Measurements from ENCODE around the gene EARS2. TPM values are rescaled to one million over a fixed set of nuclear protein-coding genes. Genes with fewer than 3 reads are reported as not detected.
A peak's percentile ranks its signal among the peaks of the same experiment; 100 is the strongest.

The EARS2 gene
- polyA plus RNA-seq, 1 experiment = 36.0 TPM

DNA sequence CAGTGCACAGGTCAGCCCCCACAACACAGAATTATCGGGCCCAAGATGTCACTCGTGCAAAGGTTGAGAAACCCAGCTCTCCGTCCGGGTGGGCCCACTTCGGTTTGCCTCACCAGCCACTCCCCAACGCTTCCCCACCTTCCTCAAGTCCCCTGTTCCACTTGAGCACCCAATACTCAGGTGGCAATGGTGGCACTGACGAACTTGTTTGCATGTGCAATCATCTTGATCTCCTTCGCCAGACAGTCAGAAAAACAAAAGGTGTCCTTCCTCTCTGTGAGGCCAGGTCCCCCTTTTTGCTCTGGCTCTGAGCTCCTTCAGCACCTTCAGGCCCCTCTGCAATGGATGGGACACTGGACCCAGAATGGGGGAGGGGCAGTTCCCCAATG, 50.5 kb downstream of the EARS2 start:
- no peaks in the 10 kb centered on the region for H3K9me3 ChIP-seq (ENCODE audit: control insufficient read depth, insufficient read depth, low read length)
- no peak overlapping the region for H3K4me3 ChIP-seq (ENCODE audit: low read depth, low read length)
- no peak overlapping the region for H3K27ac ChIP-seq (ENCODE audit: low read depth, low read length)
- TF ChIP-seq, protein P1, sequence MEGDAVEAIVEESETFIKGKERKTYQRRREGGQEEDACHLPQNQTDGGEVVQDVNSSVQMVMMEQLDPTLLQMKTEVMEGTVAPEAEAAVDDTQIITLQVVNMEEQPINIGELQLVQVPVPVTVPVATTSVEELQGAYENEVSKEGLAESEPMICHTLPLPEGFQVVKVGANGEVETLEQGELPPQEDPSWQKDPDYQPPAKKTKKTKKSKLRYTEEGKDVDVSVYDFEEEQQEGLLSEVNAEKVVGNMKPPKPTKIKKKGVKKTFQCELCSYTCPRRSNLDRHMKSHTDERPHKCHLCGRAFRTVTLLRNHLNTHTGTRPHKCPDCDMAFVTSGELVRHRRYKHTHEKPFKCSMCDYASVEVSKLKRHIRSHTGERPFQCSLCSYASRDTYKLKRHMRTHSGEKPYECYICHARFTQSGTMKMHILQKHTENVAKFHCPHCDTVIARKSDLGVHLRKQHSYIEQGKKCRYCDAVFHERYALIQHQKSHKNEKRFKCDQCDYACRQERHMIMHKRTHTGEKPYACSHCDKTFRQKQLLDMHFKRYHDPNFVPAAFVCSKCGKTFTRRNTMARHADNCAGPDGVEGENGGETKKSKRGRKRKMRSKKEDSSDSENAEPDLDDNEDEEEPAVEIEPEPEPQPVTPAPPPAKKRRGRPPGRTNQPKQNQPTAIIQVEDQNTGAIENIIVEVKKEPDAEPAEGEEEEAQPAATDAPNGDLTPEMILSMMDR (IDR thresholded peaks at IDR 0.05; ENCODE audit: low read depth, low read length) = no peak
- no peak for DNase-seq (ENCODE audit: low read depth, low spot score)
- H3K27me3 ChIP-seq (ENCODE audit: control insufficient read depth, insufficient read depth, low read length) = no peaks in the 10 kb centered on the region
- POLR2A ChIA-PET = no interaction called here
- CTCF ChIA-PET = interaction anchor here (1.4 kb wide), 1 partner anchor 71 kb away, joined by 3 read pairs; no protein-coding TSS in a partner anchor

DNA sequence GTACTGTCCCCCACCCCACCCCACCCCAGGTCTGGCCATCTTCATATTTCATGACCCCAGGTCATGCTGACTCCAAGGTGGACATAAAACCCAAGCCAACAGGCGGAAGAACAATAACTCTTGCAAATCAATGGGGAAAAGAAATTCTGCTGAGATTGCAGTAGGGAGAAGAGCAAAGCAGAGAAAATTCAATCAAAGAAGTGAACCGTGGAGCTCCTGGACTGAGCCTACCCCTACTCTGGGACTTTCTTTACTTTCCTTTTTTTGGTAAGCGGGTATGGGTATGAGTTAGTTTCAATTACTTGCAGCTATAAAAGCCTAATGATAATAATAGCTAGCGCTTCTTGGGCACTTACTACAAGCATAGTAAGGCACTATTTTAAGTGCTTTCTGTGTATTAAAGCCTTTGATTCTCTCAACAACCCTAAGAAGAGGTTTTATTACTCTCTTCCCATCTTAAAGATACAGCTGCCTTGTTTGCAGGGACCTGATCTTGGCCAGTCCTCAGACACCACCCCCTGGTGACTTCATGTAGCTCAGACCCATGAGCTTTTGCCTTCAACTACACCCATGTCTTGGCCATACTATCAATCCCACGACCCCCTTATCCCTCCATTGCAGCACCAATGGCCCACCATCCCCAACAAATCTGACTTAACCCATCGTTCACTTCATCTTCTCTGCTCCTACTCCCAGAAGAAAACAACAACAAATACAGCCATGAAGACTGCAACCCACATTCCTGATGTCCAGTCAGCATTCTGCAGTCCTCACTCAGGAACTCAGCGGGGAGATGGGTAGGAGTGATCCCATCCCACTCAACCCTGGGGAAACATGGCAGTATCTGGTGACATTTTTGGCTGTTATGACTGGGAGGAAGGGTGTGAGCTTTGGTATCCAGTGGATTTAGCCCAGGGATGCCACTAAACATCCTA, 51.2 kb downstream of the EARS2 start:
- POLR2A ChIA-PET = interaction anchor here (1.6 kb wide), 1 partner anchor 52 kb away, joined by 5 read pairs; the partner anchor contains the start of genes EARS2 and UBFD1
- TF ChIP-seq, protein P1 (IDR thresholded peaks at IDR 0.05; ENCODE audit: low read depth, low read length) = no peak
- H3K4me3 ChIP-seq (ENCODE audit: low read depth, low read length) = no peak overlapping the region
- H3K27ac ChIP-seq (ENCODE audit: low read depth, low read length) = no peak overlapping the region
- CTCF ChIA-PET = no interaction called here
- no peaks in the 10 kb centered on the region for H3K27me3 ChIP-seq (ENCODE audit: control insufficient read depth, insufficient read depth, low read length)
- H3K9me3 ChIP-seq (ENCODE audit: control insufficient read depth, insufficient read depth, low read length) = no peaks in the 10 kb centered on the region
- DNase-seq (ENCODE audit: low read depth, low spot score) = no peak

DNA sequence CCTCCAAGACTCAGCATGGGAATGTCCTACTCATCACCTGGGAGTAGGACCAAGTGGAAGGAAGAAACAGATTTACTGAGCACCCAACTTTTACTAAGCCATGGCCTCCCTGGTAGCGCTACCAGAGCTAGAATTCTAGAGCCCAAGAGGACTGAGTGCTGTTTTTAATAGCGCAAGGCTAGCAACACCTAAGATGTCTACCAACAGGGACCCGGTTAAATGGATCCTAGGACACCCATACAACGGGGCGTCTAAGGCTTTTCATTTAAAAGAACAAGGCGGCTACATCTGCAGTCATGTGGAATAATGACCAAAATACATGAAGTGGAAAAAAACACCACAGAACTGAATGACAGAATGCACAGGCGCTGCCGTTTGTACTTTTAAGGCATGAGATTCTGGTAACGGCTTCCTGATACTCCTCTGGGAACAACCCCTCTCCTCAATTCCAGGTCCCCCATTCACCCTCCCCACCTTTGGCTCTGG, 51.9 kb downstream of the EARS2 start:
- no peak for DNase-seq (ENCODE audit: low read depth, low spot score)
- ChIA-PET CTCF (no interaction called here), POLR2A (interaction anchor here (0.6 to 1.6 kb wide), 3 partner anchors 16 to 52 kb away, joined by 3 to 5 read pairs (median 3); partner anchors contain the start of genes EARS2 and UBFD1)
- Histone ChIP-seq H3K4me3 (ENCODE audit: low read depth, low read length) (no peak overlapping the region), H3K9me3 (ENCODE audit: control insufficient read depth, insufficient read depth, low read length) (no peaks in the 10 kb centered on the region), H3K27ac (ENCODE audit: low read depth, low read length) (no peak overlapping the region), H3K27me3 (ENCODE audit: control insufficient read depth, insufficient read depth, low read length) (no peaks in the 10 kb centered on the region)
- TF ChIP-seq, protein P1 (IDR thresholded peaks at IDR 0.05; ENCODE audit: low read depth, low read length) = no peak

DNA sequence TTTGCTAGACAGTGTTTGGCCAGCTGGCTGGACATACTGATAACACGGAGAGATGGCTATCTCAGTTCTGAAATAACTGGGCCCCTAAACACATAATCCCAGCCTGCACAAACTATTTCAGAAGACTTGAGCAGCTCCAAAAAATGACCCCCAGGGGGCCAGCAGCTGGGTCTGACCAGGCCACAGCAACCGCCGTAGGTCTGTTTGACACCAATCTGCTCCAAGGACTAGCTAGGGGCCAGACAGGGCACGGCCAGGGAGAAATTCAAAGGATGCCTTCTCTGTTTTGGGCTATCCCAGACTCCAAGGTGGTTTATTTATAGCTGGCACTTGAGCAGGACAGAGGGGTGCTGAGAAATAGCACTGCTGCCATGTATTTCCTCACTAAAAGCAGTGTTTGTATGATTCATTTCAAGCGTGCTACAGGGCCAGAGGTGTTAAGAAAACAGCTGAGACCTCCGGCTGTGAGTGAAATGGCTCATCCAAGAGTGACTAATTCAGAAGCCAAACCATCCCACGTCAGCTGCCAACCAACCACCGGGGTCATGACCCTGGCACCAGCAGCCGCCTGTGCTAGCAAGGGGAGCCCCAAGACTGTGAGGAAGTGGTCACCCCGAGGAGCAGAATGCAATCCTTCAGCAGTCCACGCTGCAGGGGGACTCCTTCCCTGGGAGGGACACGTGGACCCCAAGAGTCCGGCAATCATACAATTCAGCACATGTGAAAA, 52.5 kb downstream of the EARS2 start:
- no peak overlapping the region for H3K4me3 ChIP-seq (ENCODE audit: low read depth, low read length)
- DNase-seq (ENCODE audit: low read depth, low spot score) = peak; percentile 54
- TF ChIP-seq, protein P1 (IDR thresholded peaks at IDR 0.05; ENCODE audit: low read depth, low read length) = no peak
- no peaks in the 10 kb centered on the region for H3K9me3 ChIP-seq (ENCODE audit: control insufficient read depth, insufficient read depth, low read length)
- no peaks in the 10 kb centered on the region for H3K27me3 ChIP-seq (ENCODE audit: control insufficient read depth, insufficient read depth, low read length)
- ChIA-PET CTCF (no interaction called here), POLR2A (interaction anchor here (0.6 to 1.6 kb wide), 4 partner anchors 17 to 83 kb away, joined by 3 to 5 read pairs (median 3); partner anchors contain the start of genes EARS2 and UBFD1)
- H3K27ac ChIP-seq (ENCODE audit: low read depth, low read length) = peak overlapping the region; percentile 57
